Esophagus (tissue), 2 donors: Measurements from ENCODE around the gene DOK6. TPM values are rescaled to one million over a fixed set of nuclear protein-coding genes. Genes with fewer than 3 reads are reported as not detected.
"Not testable (repeated sequence)": the region's sequence is repeated elsewhere in the genome, so short reads cannot be mapped to it uniquely, and the experiment has no call there.

Experiments used
- H3K27ac ChIP-seq, 2 donors: one replicate each; pipeline ENCODE4 v1.5.1; 2013; ENCODE audit warnings: low read depth in 2 of 2, mild to moderate bottlenecking in 2 of 2, inconsistent platforms in 1 of 2, low read length in 1 of 2, moderate library complexity in 1 of 2
- H3K27me3 ChIP-seq, 2 donors: one replicate each; pipeline ENCODE4 v1.6.1; 2013; ENCODE audit warnings: low read length in 2 of 2, control low read depth in 1 of 2, mild to moderate bottlenecking in 1 of 2; ENCODE audit not compliant: insufficient read depth in 2 of 2, control insufficient read depth in 1 of 2
- H3K36me3 ChIP-seq, 2 donors: one replicate each; pipeline ENCODE4 v1.6.1; 2013; ENCODE audit warnings: low read length in 1 of 2; ENCODE audit not compliant: control insufficient read depth in 2 of 2, insufficient read depth in 2 of 2
- H3K4me1 ChIP-seq, 2 donors: one replicate each; pipeline ENCODE4 v1.6.1; 2013; ENCODE audit warnings: low read length in 1 of 2; ENCODE audit not compliant: control insufficient read depth in 2 of 2, insufficient read depth in 2 of 2
- H3K4me3 ChIP-seq, 2 donors: one replicate each; pipeline ENCODE4 v1.5.1; 2013; ENCODE audit warnings: low read length in 2 of 2, mild to moderate bottlenecking in 2 of 2, low read depth in 1 of 2, moderate library complexity in 1 of 2
- H3K9me3 ChIP-seq, 2 donors: one replicate each; pipeline ENCODE4 v1.6.1; 2013; ENCODE audit warnings: mild to moderate bottlenecking in 2 of 2, low read depth in 1 of 2, low read length in 1 of 2, moderate library complexity in 1 of 2; ENCODE audit not compliant: control insufficient read depth in 2 of 2, insufficient read depth in 1 of 2
- WGBS, 2 donors: extraction: QIAGEN DNeasy Blood & Tissue Kit; methylation state at CpG; one replicate each; pipeline ENCODE4 v1.1.7; 2013; 5-methylcytosine and 5-hydroxymethylcytosine counted together
- polyA plus RNA-seq, 2 donors: library from polyadenylated mRNA; stranded (reverse); fragments of 200-250 nt; gene quantifications; one replicate each; pipeline ENCODE4 v1.2.3, GENCODE V29; 2013
- donor health status: healthy with polysubstance abuse.
- donor health status: Bipolar disorder and iron deficiency.

DOK6 gene
- polyA plus RNA-seq, 2 donors: 0.07 to 0.10 TPM

- H3K4me3 ChIP-seq: no peak overlapping the region
- no peaks in the 10 kb centered on the region for H3K36me3 ChIP-seq
- no peaks in the 10 kb centered on the region for H3K4me1 ChIP-seq
- 58 to 71% methylated on average over 3 of the region's 3 CpGs for WGBS, 2 donors
- H3K27ac ChIP-seq: no peak overlapping the region
- H3K27me3 ChIP-seq: no peaks in the 10 kb centered on the region
- peaks cover 0 to 2% of the 10 kb centered on the region in 2 donors for H3K9me3 ChIP-seq
Measured at GRCh38 chr18:69648486-69648885, 247.8 kb downstream of the DOK6 start.

- Histone ChIP-seq H3K27ac (no peak overlapping the region), H3K36me3 (no peaks in the 10 kb centered on the region), H3K4me1 (no peaks in the 10 kb centered on the region), H3K9me3 (peaks cover 0 to 2% of the 10 kb centered on the region in 2 donors), H3K27me3 (no peaks in the 10 kb centered on the region), H3K4me3 (no peak overlapping the region)
- 54 to 56% methylated on average over 2 of the region's 2 CpGs for WGBS, 2 donors
Measured at GRCh38 chr18:69649684-69650083, 249.0 kb downstream of the DOK6 start.

- 94 to 96% methylated on average over 5 of the region's 5 CpGs for WGBS, 2 donors
- Histone ChIP-seq H3K36me3 (no peaks in the 10 kb centered on the region), H3K27me3 (no peaks in the 10 kb centered on the region)
Measured at GRCh38 chr18:69651243-69651642, 250.6 kb downstream of the DOK6 start.

GRCh38 chr18:69655816-69656215, 255.1 kb downstream of the DOK6 start:
- peaks cover 0 to 2% of the 10 kb centered on the region in 2 donors for H3K9me3 ChIP-seq
- H3K27ac ChIP-seq: no peak overlapping the region
- no peaks in the 10 kb centered on the region for H3K4me1 ChIP-seq
- H3K4me3 ChIP-seq: no peak overlapping the region
- no peaks in the 10 kb centered on the region for H3K36me3 ChIP-seq
- no peaks in the 10 kb centered on the region for H3K27me3 ChIP-seq

More at GRCh38 chr18:69651243-69651642, 250.6 kb downstream of the DOK6 start:
- Histone ChIP-seq H3K4me1 (no peaks in the 10 kb centered on the region), H3K9me3 (peaks cover 0 to 2% of the 10 kb centered on the region in 2 donors), H3K4me3 (no peak overlapping the region), H3K27ac (no peak overlapping the region)

- H3K4me1 ChIP-seq: no peaks in the 10 kb centered on the region
- 85 to 88% methylated on average over 4 of the region's 4 CpGs for WGBS, 2 donors
- H3K27me3 ChIP-seq: no peaks in the 10 kb centered on the region
- no peaks in the 10 kb centered on the region for H3K36me3 ChIP-seq
- H3K4me3 ChIP-seq: no peak overlapping the region
- no peak overlapping the region for H3K27ac ChIP-seq
- no peaks in the 10 kb centered on the region for H3K9me3 ChIP-seq
Measured at GRCh38 chr18:69658103-69658502, 257.4 kb downstream of the DOK6 start.

GRCh38 chr18:69658685-69659084, 258.0 kb downstream of the DOK6 start:
- Histone ChIP-seq H3K9me3 (no peaks in the 10 kb centered on the region), H3K27me3 (no peaks in the 10 kb centered on the region), H3K4me1 (no peaks in the 10 kb centered on the region), H3K27ac (no peak overlapping the region), H3K4me3 (no peak overlapping the region), H3K36me3 (no peaks in the 10 kb centered on the region)
- 60 to 73% methylated on average over 2 of the region's 2 CpGs for WGBS, 2 donors

- Histone ChIP-seq H3K36me3 (no peaks in the 10 kb centered on the region), H3K27me3 (no peaks in the 10 kb centered on the region), H3K9me3 (no peaks in the 10 kb centered on the region), H3K27ac (no peak overlapping the region), H3K4me1 (no peaks in the 10 kb centered on the region), H3K4me3 (no peak overlapping the region)
- WGBS, 2 donors: 24 to 41% methylated on average over 6 of the region's 6 CpGs
Measured at GRCh38 chr18:69659142-69659651, 258.5 kb downstream of the DOK6 start.

- H3K9me3 ChIP-seq, H3K27me3 ChIP-seq, H3K4me3 ChIP-seq, H3K4me1 ChIP-seq, H3K36me3 ChIP-seq, H3K27ac ChIP-seq: not testable (repeated sequence)
- WGBS, 2 donors: 59 to 69% methylated on average over 5 of the region's 5 CpGs
Measured at GRCh38 chr18:69662090-69662489, 261.4 kb downstream of the DOK6 start.

GRCh38 chr18:69664399-69664798, 263.7 kb downstream of the DOK6 start:
- Histone ChIP-seq H3K4me3 (no peak overlapping the region), H3K27me3 (no peaks in the 10 kb centered on the region), H3K36me3 (no peaks in the 10 kb centered on the region), H3K27ac (no peak overlapping the region), H3K4me1 (no peaks in the 10 kb centered on the region), H3K9me3 (no peaks in the 10 kb centered on the region)
- 52 to 57% methylated on average over 3 of the region's 3 CpGs for WGBS, 2 donors

- no peak overlapping the region for H3K4me3 ChIP-seq
- 65 to 77% methylated on average over 2 of the region's 2 CpGs for WGBS, 2 donors
- no peaks in the 10 kb centered on the region for H3K4me1 ChIP-seq
- H3K27ac ChIP-seq: no peak overlapping the region
- no peaks in the 10 kb centered on the region for H3K36me3 ChIP-seq
- H3K9me3 ChIP-seq: no peaks in the 10 kb centered on the region
- H3K27me3 ChIP-seq: no peaks in the 10 kb centered on the region
Measured at GRCh38 chr18:69674292-69674877, 273.7 kb downstream of the DOK6 start.
